ENCODE measurements around the gene CCDC146. TPM values are rescaled to one million over a fixed set of nuclear protein-coding genes. Genes with fewer than 3 reads are reported as not detected.

Gene CCDC146
- polyA plus RNA-seq, 1 donor from 2014 or later: 13.0 TPM

DNA sequence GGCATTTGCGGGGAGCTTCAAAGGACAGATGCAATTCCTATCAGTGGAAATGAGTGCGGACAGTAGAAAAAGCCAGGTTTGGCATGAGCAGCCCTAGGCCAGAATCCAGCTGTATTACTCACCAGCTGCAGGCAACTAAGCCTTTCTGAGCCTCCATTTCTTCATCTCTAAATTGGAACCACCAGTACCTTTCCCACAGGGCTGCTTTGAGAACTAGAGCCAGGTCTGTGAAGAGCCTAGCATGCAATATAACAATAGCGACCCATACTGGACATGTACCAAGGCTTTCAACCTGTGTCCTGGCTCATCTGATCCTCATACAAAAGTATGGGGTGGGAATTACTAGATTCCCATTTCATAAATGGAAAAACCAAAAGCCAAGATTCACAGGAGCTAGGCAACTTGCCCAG, 192.8 kb downstream of the CCDC146 start:
- TF ChIP-seq TAF1 (IDR thresholded peaks at IDR 0.05; ENCODE audit: low read depth) (no peak), MXI1 (conservative IDR thresholded peaks at IDR 0.05; ENCODE audit: poor library complexity, severe bottlenecking) (no peak), EP300 (conservative IDR thresholded peaks at IDR 0.05; ENCODE audit: poor library complexity, severe bottlenecking) (no peak), POLR2AphosphoS5 (IDR thresholded peaks at IDR 0.05) (no peak), EZH2 (IDR thresholded peaks at IDR 0.05; ENCODE audit: borderline replicate concordance, insufficient read depth, low read length, poor library complexity, severe bottlenecking) (no peak), REST (IDR thresholded peaks at IDR 0.05; ENCODE audit: borderline replicate concordance) (no peak), RAD21 (conservative IDR thresholded peaks at IDR 0.05) (no peak), SMC3 (conservative IDR thresholded peaks at IDR 0.05; ENCODE audit: poor library complexity) (no peak)
- TF ChIP-seq, protein P1, sequence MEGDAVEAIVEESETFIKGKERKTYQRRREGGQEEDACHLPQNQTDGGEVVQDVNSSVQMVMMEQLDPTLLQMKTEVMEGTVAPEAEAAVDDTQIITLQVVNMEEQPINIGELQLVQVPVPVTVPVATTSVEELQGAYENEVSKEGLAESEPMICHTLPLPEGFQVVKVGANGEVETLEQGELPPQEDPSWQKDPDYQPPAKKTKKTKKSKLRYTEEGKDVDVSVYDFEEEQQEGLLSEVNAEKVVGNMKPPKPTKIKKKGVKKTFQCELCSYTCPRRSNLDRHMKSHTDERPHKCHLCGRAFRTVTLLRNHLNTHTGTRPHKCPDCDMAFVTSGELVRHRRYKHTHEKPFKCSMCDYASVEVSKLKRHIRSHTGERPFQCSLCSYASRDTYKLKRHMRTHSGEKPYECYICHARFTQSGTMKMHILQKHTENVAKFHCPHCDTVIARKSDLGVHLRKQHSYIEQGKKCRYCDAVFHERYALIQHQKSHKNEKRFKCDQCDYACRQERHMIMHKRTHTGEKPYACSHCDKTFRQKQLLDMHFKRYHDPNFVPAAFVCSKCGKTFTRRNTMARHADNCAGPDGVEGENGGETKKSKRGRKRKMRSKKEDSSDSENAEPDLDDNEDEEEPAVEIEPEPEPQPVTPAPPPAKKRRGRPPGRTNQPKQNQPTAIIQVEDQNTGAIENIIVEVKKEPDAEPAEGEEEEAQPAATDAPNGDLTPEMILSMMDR (IDR thresholded peaks at IDR 0.05; ENCODE audit: poor library complexity, severe bottlenecking): no peak
- H3K36me3 ChIP-seq (ENCODE audit: insufficient read depth, low read length): no peaks in the 10 kb centered on the region
- no peak overlapping the region for H3K27ac ChIP-seq (ENCODE audit: low read length)
- no peak overlapping the region for H3K4me2 ChIP-seq (ENCODE audit: low read length)
- no peaks in the 10 kb centered on the region for H3K27me3 ChIP-seq (ENCODE audit: insufficient read depth, low read depth, low read length)
- no peak overlapping the region for H3K4me3 ChIP-seq (ENCODE audit: low read length)
- H3K9me2 ChIP-seq (ENCODE audit: insufficient read depth, low read length): no peaks in the 10 kb centered on the region
- H4K20me1 ChIP-seq (ENCODE audit: insufficient read depth): no peaks in the 10 kb centered on the region
- H2AFZ ChIP-seq (ENCODE audit: low read depth, low read length): no peak overlapping the region
- no peak overlapping the region for H3K9ac ChIP-seq (ENCODE audit: low read length)
- H3K79me2 ChIP-seq (replicated peaks; ENCODE audit: insufficient read depth, low read length): no peaks in the 10 kb centered on the region
- H3F3A ChIP-seq (ENCODE audit: insufficient read depth, low read length, poor library complexity, severe bottlenecking): no peaks in the 10 kb centered on the region
- no peaks in the 10 kb centered on the region for H3K9me3 ChIP-seq (ENCODE audit: low read length)

- Histone ChIP-seq H3F3A (ENCODE audit: insufficient read depth, low read length, poor library complexity, severe bottlenecking) (no peaks in the 10 kb centered on the region), H3K9me2 (ENCODE audit: insufficient read depth, low read length) (no peaks in the 10 kb centered on the region), H3K4me3 (ENCODE audit: low read length) (no peak overlapping the region), H3K27me3 (ENCODE audit: insufficient read depth, low read depth, low read length) (no peaks in the 10 kb centered on the region), H3K9ac (ENCODE audit: low read length) (no peak overlapping the region), H3K36me3 (ENCODE audit: insufficient read depth, low read length) (no peaks in the 10 kb centered on the region), H3K27ac (ENCODE audit: low read length) (no peak overlapping the region), H3K9me3 (ENCODE audit: low read length) (no peaks in the 10 kb centered on the region), H4K20me1 (ENCODE audit: insufficient read depth) (no peaks in the 10 kb centered on the region), H2AFZ (ENCODE audit: low read depth, low read length) (no peak overlapping the region), H3K4me2 (ENCODE audit: low read length) (no peak overlapping the region), H3K79me2 (replicated peaks; ENCODE audit: insufficient read depth, low read length) (no peaks in the 10 kb centered on the region)
- TF ChIP-seq POLR2AphosphoS5 (IDR thresholded peaks at IDR 0.05) (no peak), EZH2 (IDR thresholded peaks at IDR 0.05; ENCODE audit: borderline replicate concordance, insufficient read depth, low read length, poor library complexity, severe bottlenecking) (no peak), REST (IDR thresholded peaks at IDR 0.05; ENCODE audit: borderline replicate concordance) (no peak), RAD21 (conservative IDR thresholded peaks at IDR 0.05) (no peak), MXI1 (conservative IDR thresholded peaks at IDR 0.05; ENCODE audit: poor library complexity, severe bottlenecking) (no peak), SMC3 (conservative IDR thresholded peaks at IDR 0.05; ENCODE audit: poor library complexity) (no peak), TAF1 (IDR thresholded peaks at IDR 0.05; ENCODE audit: low read depth) (no peak), EP300 (conservative IDR thresholded peaks at IDR 0.05; ENCODE audit: poor library complexity, severe bottlenecking) (no peak)
- TF ChIP-seq, protein P1 (IDR thresholded peaks at IDR 0.05; ENCODE audit: poor library complexity, severe bottlenecking): no peak
Measured at GRCh38 chr7:77316219-77316978, 194.0 kb downstream of the CCDC146 start.

Measured in neural cell (in vitro differentiated cells).